ENCODE measurements around the gene OR2A5.

- TF ChIP-seq POLR2A (IDR thresholded peaks at IDR 0.05) (no peak), CTCF (IDR thresholded peaks at IDR 0.05) (no peak), EP300 (IDR thresholded peaks at IDR 0.05) (no peak)
Observed at GRCh38 chr7:144006692-144007042, 42.1 kb upstream of the OR2A5 start.

Measured in tibial nerve (tissue), 4 donors.